Epithelial cell of esophagus (primary cell): Measurements from ENCODE around the gene BEX3.

Source experiments
- DNase-seq: peaks from one replicate; pipeline ENCODE4 v3.0.0; 2010; ENCODE audit warnings: low read depth
- H3K4me3 ChIP-seq: 2 replicates; pipeline ENCODE4 v1.5.1; 2011; ENCODE audit warnings: mild to moderate bottlenecking, low read length, control low read depth
- CTCF ChIP-seq: IDR thresholded peaks from 2 replicates; pipeline ENCODE4 v1.5.1; 2011; ENCODE audit warnings: low read depth, mild to moderate bottlenecking, low read length, control low read depth, inconsistent platforms; ENCODE audit not compliant: insufficient read depth; ENCODE audit errors: missing control alignments

Gene BEX3

DNA sequence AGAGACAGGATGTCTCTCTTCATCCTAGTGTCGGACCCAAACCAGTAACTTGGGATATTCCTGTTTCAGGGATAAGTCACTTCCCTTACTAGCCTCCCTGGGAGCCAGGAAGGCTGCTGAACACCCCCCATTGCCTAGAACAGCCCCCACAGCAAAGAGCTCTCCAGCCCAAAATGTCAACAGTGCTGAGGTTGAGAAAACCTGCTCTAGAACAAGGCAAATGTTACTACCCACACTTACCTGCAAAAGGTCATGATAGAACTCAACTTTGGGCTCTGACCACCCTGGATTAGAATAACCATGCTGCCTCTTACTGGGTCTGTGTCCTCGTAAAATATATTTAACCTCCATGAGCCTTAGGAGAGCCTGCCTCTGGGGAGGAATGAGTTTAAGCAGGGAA lies 20.3 kb downstream of the BEX3 start:
- no peak for DNase-seq
- no peak for TF ChIP-seq CTCF
- H3K4me3 ChIP-seq, result no peak overlapping the region

DNA sequence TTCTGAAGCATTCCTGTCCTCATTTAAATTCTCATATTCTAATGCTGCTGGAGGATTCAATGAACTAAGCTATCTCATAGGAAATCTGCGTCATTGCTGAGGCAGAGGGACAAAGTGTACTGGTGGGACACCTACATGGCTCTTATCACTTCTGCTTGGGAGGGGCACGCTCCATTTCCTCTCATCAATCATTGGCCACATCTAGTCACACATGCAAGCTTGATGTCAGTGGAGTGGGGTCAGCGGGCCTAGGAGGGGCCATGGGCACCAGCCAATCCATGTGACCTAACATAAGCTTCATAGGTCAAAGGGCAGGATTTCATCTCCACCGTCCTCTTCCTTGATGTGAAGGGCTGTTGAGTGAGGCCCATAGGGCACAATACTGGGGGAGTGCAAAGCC lies 21.4 kb downstream of the BEX3 start:
- no peak overlapping the region for H3K4me3 ChIP-seq
- TF ChIP-seq CTCF, result no peak
- DNase-seq, result no peak

GRCh38 chrX:103398421-103398864 lies 22.1 kb downstream of the BEX3 start:
- H3K4me3 ChIP-seq, result no peak overlapping the region
- DNase-seq, result peak; percentile 69
- no peak for TF ChIP-seq CTCF

GRCh38 chrX:103399744-103400143 lies 23.4 kb downstream of the BEX3 start:
- no peak for TF ChIP-seq CTCF
- DNase-seq, result peak; percentile 63

GRCh38 chrX:103400931-103401330 lies 24.6 kb downstream of the BEX3 start:
- no peak for TF ChIP-seq CTCF
- no peak for DNase-seq
- H3K4me3 ChIP-seq, result no peak overlapping the region

More at GRCh38 chrX:103399744-103400143, 23.4 kb downstream of the BEX3 start:
- no peak overlapping the region for H3K4me3 ChIP-seq

- peak overlapping the region; percentile 58 for H3K4me3 ChIP-seq
- TF ChIP-seq CTCF, result no peak
- DNase-seq, result peak; percentile 54
Measured at GRCh38 chrX:103404231-103405008, 28.1 kb downstream of the BEX3 start.

- no peak for DNase-seq
- peak overlapping the region; percentile 58 for H3K4me3 ChIP-seq
- TF ChIP-seq CTCF, result no peak
Measured at GRCh38 chrX:103405009-103405333, 28.6 kb downstream of the BEX3 start.
